Ovary (tissue), 9 donors: ENCODE results near the gene PI4KA. TPM values are rescaled to one million over a fixed set of nuclear protein-coding genes. Genes with fewer than 3 reads are reported as not detected.

ENCODE experiments used
- DNase-seq, 5 donors: peaks; one replicate each; pipeline ENCODE4 v3.0.0-alpha.2; 2019 to 2020
- H3K27ac ChIP-seq, 2 donors: fragments of 200-600 bp; one replicate each; pipeline versions ENCODE4 v1.5.1 to v1.8.0; 2019 to 2022
- H3K27me3 ChIP-seq: fragments of 200-600 bp; one replicate; pipeline ENCODE4 v1.8.0; 2022
- H3K36me3 ChIP-seq: fragments of 200-600 bp; sonication (generic); one replicate; pipeline ENCODE4 v1.5.1; 2019
- H3K4me1 ChIP-seq: one replicate; pipeline ENCODE4 v1.8.1; 2013; ENCODE audit warnings: mild to moderate bottlenecking, moderate library complexity; ENCODE audit not compliant: insufficient read depth
- H3K4me3 ChIP-seq: fragments of 200-600 bp; sonication (generic); one replicate; pipeline ENCODE4 v1.5.1; 2017
- H3K9me3 ChIP-seq, 2 donors: fragments of 200-600 bp in 1 of 2; sonication (generic) in 1 of 2; one replicate each; pipeline versions ENCODE4 v1.5.1 to v1.8.1; 2013 to 2019; ENCODE audit warnings: mild to moderate bottlenecking in 1 of 2, moderate library complexity in 1 of 2
- EP300 ChIP-seq: sonication (generic); formaldehyde crosslinking; IDR thresholded peaks from one replicate; pipeline ENCODE4 v1.6.1; 2017; ENCODE audit warnings: antibody characterized with exemption
- POLR2A ChIP-seq: fragments of 450-650 bp; IDR thresholded peaks from one replicate; pipeline ENCODE4 v1.6.1; 2017; ENCODE audit warnings: antibody characterized with exemption, mild to moderate bottlenecking, moderate library complexity
- WGBS, 3 donors: extraction: QIAGEN DNeasy Blood & Tissue Kit in 1 of 3; methylation state at CpG; one replicate each; pipeline versions ENCODE4 v1.1.5 to v1.1.7; 2013 to 2017; 5-methylcytosine and 5-hydroxymethylcytosine counted together
- intact Hi-C, 4 donors: fragments of 100-400 bp; cut with DNase I; formaldehyde crosslinking; loops; one replicate each; pipeline versions ENCODE4 v1.11.0 to v1.15.1; 2022 to 2023
- polyA plus RNA-seq, 2 donors: library from polyadenylated mRNA; stranded (reverse); fragments of 200-250 nt in 1 of 2; fragments of 350-450 nt in 1 of 2; fragmentation: Illumina TruSeq in 1 of 2; extraction: RNeasy Lipid Tissue Mini Kit (QIAGEN cat#74804) in 1 of 2; gene quantifications; one replicate each; pipeline ENCODE4 v1.2.3, GENCODE V29; 2013 to 2014
- total RNA-seq, 7 donors: library from RNA; depleted of rRNA in 2 of 7; stranded (reverse); fragments of >200 nt in 2 of 7; fragmentation: NEBNext Ultra II Directional in 3 of 7; extraction: Animal tissue kit (Norgen Biotek cat#: 25700) in 3 of 7; gene quantifications; one replicate each; pipeline versions ENCODE4 v1.1.0 to v1.2.4, GENCODE V29; 2016 to 2023
- TF ChIP-seq, protein P1 (sequence below), 3 donors: fragments of 450-650 bp in 2 of 3; fragments of 200-600 bp in 1 of 3; IDR thresholded peaks; one replicate each; pipeline versions ENCODE4 v1.5.1 to v1.8.0; 2016 to 2022; ENCODE audit warnings: antibody characterized with exemption in 3 of 3, mild to moderate bottlenecking in 1 of 3
- donor health status: DM: no; HTN: no; CAD: no; lungs with moderate emphysema.
- donor health status: DM: no; HTN: no; CAD: no.
- donor health status: Bipolar disorder and iron deficiency.
- donor health status: DM: yes; HTN: yes; CAD: no.
- donor health status: DM: no; HTN: no; CAD: no.
- donor health status: DM: yes; HTN: yes; CAD: no.

Gene PI4KA
- total and polyA plus RNA-seq, 9 donors: 30.6 to 97.6 (median 62.7) TPM

DNA sequence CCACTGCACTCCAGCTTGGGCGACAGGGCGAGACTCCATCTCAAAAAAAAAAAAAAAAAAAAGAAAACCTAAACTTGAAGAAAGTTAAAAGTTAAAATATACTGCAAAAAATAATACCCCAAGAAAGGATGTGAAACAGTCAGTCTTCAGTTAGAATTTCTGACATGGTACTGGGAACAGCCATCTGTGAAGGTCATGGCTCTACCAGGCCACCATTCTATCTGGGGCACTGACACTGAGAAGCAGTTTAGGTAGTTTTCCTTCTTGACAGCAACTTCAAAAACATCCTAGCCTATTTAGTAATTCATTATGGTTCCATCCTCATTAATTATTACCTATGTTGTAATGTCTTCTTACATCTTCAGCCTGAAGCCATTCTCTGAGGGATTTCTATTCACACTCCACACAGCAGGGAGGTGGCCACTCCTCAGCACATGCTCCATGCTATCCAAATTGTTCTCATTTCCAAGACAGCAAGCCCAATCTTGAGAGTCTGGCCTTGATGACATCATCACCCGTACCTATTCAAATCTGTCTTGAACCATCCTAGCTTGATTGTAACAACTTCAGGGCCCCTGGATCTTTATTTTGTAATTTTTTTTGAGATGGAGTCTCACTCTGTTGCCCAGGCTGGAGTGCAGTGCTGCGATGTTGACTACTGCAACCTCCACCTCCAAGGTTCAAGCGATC is 46.5 kb downstream of the PI4KA start:
- Histone ChIP-seq H3K4me1 (no peaks in the 10 kb centered on the region), H3K27me3 (no peaks in the 10 kb centered on the region), H3K9me3 (no peaks in the 10 kb centered on the region), H3K4me3 (no peak overlapping the region), H3K36me3 (no peaks in the 10 kb centered on the region), H3K27ac (no peak overlapping the region)
- intact Hi-C loops: no loop called here
- 92 to 99% (median 95%) methylated on average over 5 of the region's 5 CpGs for WGBS, 3 donors
- DNase-seq: no peak
- TF ChIP-seq EP300 (no peak), POLR2A (no peak)
- TF ChIP-seq, protein P1, sequence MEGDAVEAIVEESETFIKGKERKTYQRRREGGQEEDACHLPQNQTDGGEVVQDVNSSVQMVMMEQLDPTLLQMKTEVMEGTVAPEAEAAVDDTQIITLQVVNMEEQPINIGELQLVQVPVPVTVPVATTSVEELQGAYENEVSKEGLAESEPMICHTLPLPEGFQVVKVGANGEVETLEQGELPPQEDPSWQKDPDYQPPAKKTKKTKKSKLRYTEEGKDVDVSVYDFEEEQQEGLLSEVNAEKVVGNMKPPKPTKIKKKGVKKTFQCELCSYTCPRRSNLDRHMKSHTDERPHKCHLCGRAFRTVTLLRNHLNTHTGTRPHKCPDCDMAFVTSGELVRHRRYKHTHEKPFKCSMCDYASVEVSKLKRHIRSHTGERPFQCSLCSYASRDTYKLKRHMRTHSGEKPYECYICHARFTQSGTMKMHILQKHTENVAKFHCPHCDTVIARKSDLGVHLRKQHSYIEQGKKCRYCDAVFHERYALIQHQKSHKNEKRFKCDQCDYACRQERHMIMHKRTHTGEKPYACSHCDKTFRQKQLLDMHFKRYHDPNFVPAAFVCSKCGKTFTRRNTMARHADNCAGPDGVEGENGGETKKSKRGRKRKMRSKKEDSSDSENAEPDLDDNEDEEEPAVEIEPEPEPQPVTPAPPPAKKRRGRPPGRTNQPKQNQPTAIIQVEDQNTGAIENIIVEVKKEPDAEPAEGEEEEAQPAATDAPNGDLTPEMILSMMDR (IDR thresholded peaks at IDR 0.05): no peak

DNA sequence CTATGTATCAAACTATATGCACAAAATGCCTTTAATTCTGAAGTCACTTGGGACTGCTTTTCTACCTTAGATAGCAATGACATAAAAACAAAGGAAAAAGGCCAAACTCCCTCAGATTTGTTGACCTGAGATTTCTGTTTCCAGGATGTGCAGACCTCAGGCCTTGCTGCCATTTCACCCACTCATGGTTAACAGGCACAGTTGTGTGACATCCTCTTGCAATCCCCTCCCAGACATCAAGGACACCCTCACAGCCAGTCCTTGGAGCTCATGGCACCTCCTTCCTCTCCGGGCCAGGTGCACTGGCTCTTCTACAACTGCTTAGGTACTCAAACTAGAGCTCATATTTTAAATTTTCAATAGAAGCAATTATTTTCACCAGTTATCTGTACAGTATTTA is 47.4 kb downstream of the PI4KA start:
- 92 to 100% (median 93%) methylated on average over 1 of the region's 1 CpG for WGBS, 3 donors
- Histone ChIP-seq H3K9me3 (no peaks in the 10 kb centered on the region), H3K27ac (no peak overlapping the region), H3K27me3 (no peaks in the 10 kb centered on the region), H3K4me1 (no peaks in the 10 kb centered on the region), H3K4me3 (no peak overlapping the region), H3K36me3 (no peaks in the 10 kb centered on the region)
- no peak for DNase-seq
- TF ChIP-seq POLR2A: no peak
- TF ChIP-seq EP300: no peak
- TF ChIP-seq, protein P1 (IDR thresholded peaks at IDR 0.05): no peak
- intact Hi-C loops: no loop called here

DNA sequence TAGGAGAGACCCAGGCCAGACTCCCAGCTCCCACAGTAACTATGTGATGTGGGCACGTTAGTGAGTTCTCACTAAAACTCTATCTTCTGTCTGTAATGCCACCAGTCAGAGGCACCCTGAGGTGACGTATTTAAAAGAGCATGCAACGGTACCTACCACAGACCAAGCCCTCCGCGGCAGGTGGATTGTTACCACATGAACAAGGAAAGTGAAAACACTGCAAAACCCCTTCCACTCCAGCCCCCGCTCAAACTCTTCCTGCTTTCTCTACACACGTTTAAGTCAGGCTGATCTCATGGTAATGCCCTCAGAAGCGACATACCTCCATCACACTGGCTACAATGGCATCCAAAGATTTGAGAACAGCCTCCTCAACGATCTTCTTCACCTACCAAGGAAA is 48.0 kb downstream of the PI4KA start:
- Histone ChIP-seq H3K9me3 (no peaks in the 10 kb centered on the region), H3K36me3 (no peaks in the 10 kb centered on the region), H3K27me3 (no peaks in the 10 kb centered on the region), H3K4me1 (no peaks in the 10 kb centered on the region), H3K4me3 (no peak overlapping the region), H3K27ac (no peak overlapping the region)
- DNase-seq: no peak
- TF ChIP-seq POLR2A: no peak
- TF ChIP-seq, protein P1 (IDR thresholded peaks at IDR 0.05): no peak
- TF ChIP-seq EP300: no peak
- WGBS, 3 donors: 87 to 92% (median 91%) methylated on average over 9 of the region's 9 CpGs
- intact Hi-C loops: no loop called here

DNA sequence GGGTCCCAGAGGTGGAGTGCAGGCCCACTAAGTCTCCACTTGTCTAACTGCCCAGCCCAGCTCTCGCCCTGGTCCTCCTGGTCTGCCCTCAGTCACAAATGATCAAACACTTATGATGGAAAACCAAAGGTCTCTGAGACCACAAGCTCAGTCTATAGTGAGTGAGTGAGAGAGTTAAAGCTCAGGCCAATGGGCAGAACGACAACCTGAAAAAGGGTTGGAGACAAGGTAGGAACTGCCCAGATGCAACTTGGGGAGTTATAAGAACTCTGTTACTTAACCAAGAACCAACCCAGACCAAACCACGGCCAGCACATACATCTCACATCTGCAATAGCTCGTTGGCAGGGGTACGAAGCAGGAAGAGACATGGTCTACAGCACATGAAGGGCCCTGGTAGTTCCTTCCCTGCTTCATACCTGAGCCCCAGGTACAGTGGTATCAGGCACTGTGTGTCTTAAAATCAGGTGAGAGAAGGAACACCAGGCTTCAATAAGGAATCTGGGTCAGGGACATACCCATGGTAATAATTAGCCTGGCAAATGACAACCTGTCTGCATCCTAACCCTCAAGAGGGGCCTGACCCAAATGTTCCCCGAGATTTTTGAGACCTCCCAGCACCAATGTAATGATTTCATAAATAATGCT is 48.9 kb downstream of the PI4KA start:
- intact Hi-C loops: no loop called here
- Histone ChIP-seq H3K27ac (no peak overlapping the region), H3K36me3 (no peaks in the 10 kb centered on the region)

More for the DNA sequence above, 48.9 kb downstream of the PI4KA start:
- H3K27me3 ChIP-seq: no peaks in the 10 kb centered on the region
- no peak for DNase-seq
- H3K4me1 ChIP-seq: no peaks in the 10 kb centered on the region
- H3K9me3 ChIP-seq: no peaks in the 10 kb centered on the region
- 90 to 96% (median 93%) methylated on average over 6 of the region's 6 CpGs for WGBS, 3 donors
- TF ChIP-seq EP300 (no peak), POLR2A (no peak)
- TF ChIP-seq, protein P1 (IDR thresholded peaks at IDR 0.05): no peak
- no peak overlapping the region for H3K4me3 ChIP-seq
